SKM-1 (cell line): ENCODE results near the gene ZNHIT1.
"Not testable (repeated sequence)": the region's sequence is repeated elsewhere in the genome, so short reads cannot be mapped to it uniquely, and the experiment has no call there.

ENCODE experiments used
- DNase-seq: peaks from one replicate; lab custom pipeline; 2025; ENCODE audit not compliant: unreplicated experiment; lab: John Stamatoyannopoulos, UW

The ZNHIT1 gene

DNA sequence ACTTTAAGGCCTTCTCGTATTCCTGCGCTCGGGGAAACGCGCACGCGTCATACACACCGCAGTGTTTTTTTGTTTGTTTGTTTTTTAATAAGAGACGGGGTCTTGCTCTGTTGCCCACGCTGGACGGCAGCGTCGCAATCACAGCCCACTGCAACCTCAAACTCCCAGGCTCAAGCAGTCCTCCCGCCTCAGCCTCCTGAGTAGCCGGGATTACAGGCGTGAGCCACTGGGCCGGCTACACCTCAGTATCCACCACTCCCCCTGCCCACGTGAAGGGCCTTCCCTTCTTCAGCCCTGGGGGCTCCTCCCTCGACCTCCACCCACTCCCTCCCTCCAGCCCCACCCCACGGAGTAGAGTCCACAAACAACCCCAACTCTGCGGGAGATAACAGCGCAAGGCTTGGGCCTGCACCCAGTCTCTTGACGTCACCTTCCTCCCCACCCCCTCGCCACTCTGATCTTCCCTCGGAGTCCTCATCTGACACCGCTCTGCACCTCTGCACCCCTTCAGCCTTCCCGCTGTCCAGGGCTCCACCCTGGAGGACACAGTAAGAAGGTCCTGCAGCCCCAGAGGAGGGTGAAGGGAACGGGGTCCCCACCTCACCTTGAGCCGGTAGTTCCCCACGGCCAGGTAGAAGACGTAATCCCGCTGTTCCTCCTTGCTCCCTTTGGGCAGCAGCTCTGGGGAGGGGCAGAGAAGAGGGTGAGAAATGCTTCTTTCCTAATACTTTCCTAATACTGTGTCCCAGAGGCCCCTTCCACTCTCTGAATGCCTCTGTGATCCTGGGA lies 22.5 kb downstream of the ZNHIT1 start:
- DNase-seq = no peak

DNA sequence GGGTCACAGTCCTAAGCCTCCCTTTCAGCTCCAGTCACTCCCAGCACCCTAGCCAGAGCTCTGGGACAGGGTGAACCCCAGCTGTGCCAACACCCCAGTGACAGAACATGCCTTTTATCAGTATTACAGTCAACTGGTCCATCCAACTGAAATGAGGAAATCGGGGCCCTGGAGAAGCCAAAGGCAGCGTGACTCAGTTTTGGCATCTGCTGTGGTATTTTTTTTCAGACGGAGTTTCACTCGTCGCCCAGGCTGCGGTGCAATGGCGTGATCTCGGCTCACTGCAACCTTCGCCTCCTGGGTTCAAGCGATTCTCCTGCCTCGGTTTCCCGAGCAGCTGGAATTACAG lies 23.0 kb downstream of the ZNHIT1 start:
- DNase-seq = peak; percentile 61

DNA sequence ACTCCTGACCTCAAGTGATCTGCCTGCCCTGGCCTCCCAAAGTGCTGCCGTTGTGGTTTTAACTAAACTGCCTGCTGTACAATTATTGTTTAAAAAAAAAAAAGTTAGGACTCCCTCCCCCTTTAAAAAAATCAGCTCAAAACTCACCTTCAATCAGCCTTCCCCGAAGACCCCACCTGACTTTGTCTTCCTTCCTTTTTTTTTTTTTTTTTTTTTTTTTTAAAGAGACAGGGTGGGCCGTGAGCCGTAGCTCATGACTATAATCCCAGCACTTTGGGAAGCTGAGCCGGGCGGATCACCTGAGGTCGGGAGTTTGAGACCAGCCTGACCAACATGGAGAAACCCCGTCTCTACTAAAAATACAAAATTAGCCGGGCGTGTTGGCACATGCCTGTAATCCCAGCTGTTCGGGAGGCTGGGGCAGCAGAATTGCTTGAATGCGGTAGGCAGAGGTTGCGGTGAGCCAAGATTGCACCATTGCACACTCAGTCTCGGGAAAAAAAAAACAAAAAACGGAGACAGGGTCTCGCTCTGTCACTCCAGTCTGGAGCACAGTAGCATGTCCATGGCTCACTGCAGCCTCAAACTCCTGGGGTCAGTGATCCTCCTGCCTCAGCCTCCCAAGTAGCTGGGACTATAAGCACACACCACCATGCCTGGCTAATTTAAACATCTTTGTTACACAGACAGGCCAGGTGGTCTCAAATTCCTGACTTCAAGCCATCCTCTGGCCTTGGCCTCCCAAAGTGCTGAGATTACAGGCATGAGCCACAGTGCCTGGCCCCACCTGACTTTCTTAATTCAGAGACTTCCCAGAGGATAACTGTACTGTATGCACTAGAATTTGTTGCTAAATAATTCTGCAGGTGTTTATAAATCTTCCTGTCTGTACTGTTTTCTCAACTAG lies 23.7 kb downstream of the ZNHIT1 start:
- peak; percentile 49 for DNase-seq

- DNase-seq = no peak
Observed at GRCh38 chr7:101243646-101244374, 25.8 kb downstream of the ZNHIT1 start.

DNA sequence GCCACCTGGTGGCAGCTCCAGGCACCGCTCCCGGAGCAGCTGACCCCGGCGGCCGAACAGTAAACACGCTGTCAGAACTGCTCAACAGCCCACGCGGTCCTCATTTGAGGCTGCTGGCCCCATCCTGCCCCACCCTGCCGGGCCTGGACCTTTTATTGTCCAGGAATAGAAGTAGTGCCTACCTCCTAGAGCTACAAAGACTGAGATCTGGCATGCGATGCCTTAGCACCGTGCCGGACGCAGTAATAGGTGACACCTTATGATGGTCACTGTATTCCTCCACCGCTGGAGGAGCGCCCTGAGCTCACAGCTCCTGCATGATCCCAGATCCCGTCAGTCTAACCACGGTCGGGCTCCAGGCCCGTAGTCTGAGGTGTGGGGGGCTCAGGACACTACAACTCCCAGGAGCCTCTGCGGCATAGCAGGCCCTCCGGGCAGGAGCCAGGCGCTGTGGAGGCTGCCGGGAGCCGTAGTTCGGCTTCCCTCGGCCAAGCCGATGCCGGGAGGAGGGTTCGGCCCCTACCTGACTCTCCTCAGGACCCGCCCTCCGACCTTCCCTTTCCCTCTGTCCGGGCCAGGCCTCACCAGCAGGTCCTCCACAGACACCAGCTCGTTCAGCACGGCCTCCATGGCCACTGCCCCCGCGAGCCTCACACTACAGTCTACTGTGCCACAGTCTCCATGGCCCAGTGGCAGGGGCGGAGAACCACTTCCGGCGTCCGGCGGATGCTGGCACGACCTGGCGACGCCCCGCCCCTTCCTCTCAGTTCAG lies 26.6 kb downstream of the ZNHIT1 start, which contains the start of gene FIS1:
Gene FIS1, minus strand, starts transcription at position 707 of the 772 bp plus-strand sequence. Its CDS starts 77 bp downstream, at position 630.
- peak; percentile 88 for DNase-seq

- no peak for DNase-seq
Observed at GRCh38 chr7:101245147-101245668, 27.2 kb downstream of the ZNHIT1 start.

GRCh38 chr7:101248276-101248675 lies 30.3 kb downstream of the ZNHIT1 start:
- DNase-seq = no peak

- DNase-seq = no peak
Observed at GRCh38 chr7:101250324-101250723, 32.4 kb downstream of the ZNHIT1 start.

GRCh38 chr7:101251871-101252659 lies 34.1 kb downstream of the ZNHIT1 start:
- DNase-seq = peak; percentile 95

DNA sequence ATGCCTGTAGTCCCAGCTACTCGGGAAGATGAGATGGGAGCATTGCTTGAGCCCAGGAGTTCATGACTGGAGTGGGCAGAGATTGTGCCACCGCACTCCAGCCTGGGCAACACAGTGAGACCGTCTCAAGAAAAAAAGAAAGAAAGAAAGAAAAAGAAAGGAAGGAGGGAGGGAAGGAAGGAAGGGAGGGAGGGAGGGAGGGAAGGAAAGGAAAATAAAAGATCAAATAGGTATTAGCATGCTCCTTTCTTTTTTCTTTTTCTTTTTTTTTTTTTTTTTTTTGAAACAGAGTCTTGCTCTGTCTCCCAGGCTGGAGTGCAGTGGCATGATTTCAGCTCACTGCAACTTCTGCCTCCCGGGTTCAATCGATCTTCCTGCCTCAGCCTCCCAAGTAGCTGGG lies 35.2 kb downstream of the ZNHIT1 start:
- DNase-seq = not testable (repeated sequence)

GRCh38 chr7:101255796-101256195 lies 37.8 kb downstream of the ZNHIT1 start:
- no peak for DNase-seq

DNA sequence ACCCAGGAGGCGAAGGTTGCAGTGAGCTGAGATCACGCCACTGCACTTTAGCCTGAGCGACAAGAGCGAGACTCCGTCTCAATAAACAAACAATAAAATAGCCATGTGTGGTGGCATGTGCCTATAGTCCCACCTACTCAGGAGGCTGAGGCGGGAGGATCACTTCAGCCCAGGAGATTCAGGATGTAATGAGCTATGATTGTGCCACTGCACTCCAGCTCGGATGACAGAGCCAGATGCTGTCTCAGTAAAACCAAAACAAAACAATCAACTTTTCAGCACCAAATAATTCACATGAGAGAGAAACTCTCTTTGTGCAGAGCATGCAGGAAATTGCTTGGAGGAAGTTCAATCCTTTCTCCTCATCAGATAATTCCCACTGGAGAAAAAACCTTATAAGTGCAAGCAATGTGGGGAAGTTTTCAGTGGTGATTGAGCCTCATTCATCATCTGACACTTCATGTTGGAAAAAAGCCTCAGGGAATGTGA lies 40.3 kb downstream of the ZNHIT1 start:
- no peak for DNase-seq

- DNase-seq = not testable (repeated sequence)
Observed at GRCh38 chr7:101264102-101264706, 46.2 kb downstream of the ZNHIT1 start.

- DNase-seq = no peak
Observed at GRCh38 chr7:101265622-101266516, 47.9 kb downstream of the ZNHIT1 start.

DNA sequence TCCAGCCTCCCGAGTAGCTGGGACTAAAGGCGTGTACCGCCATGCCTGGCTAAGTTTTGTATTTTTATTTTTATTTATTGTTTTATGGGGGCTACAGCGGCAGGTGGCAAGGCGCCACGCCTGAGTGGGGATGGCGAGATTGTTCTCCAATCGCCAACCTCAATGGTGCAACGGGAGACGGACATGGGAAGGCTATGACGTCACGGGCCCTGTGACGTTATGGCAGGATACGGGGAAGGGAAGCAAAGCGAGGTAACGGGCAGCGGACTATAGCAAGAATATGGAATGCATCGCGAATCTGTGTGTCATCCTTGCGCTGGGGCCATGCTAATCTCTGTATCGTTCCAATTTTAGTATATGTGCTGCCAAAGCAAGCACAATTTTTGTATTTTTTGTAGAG lies 51.7 kb downstream of the ZNHIT1 start:
- no peak for DNase-seq

DNA sequence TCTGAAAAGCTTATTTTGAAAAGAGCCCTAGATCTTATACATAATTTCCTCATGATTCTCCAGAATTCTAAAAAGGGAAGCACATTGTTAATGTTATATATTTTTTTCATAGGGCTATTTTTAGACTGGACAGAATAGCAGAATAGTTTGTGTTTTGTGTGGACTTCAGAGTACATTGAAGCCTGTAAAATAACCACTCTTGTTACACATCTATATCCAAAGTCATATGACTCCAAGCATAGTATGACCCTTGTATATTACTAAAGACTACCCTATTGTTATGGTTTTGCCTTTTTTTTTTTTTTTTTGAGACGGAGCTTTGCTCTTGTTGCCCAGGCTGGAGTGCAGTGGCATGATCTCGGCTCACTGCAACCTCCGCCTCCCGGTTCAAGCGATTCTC lies 53.1 kb downstream of the ZNHIT1 start:
- DNase-seq = no peak

DNA sequence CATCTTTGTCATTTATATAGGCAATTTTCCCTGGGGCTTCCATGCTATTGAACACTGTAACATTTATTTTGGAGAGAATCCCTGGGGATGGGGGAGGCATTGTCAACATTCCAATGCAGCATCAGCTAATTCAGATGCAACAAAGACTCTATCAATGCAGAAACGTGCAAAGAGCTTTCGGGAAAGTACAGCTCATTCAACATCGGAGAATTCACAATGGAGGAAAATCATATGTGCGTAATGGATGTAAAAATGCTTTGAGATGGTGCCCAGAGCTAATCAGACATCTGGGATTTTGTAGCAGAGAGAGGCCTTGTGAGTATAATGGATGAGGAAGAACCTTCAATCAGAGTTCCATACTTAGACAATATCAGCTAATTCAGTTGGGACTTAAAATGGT lies 55.2 kb downstream of the ZNHIT1 start:
- DNase-seq = no peak
